Small intestine (tissue), 7 donors: ENCODE data around the gene ABI3BP. TPM values are rescaled to one million over a fixed set of nuclear protein-coding genes. Genes with fewer than 3 reads are reported as not detected.
"Not testable (repeated sequence)": the region's sequence is repeated elsewhere in the genome, so short reads cannot be mapped to it uniquely, and the experiment has no call there.

Source experiments
- DNase-seq, 2 donors: peaks; one replicate each; pipeline versions ENCODE4 v3.0.0 to v3.0.0-alpha.2; 2013
- FAIRE-seq: peaks from 2 replicates; lab custom pipeline; 2012; peaks lifted over from hg19 to GRCh38; lab: Jason Lieb, UNC
- H3K27ac ChIP-seq, 3 donors: one replicate each; pipeline ENCODE4 v1.5.1; 2013; ENCODE audit warnings: low read length in 2 of 3, mild to moderate bottlenecking in 2 of 3, control low read depth in 1 of 3, inconsistent platforms in 1 of 3, low read depth in 1 of 3, moderate library complexity in 1 of 3
- H3K27me3 ChIP-seq, 3 donors: one replicate each; pipeline ENCODE4 v1.6.1; 2013; ENCODE audit warnings: low read length in 3 of 3, inconsistent platforms in 1 of 3; ENCODE audit not compliant: control insufficient read depth in 3 of 3, insufficient read depth in 3 of 3
- H3K36me3 ChIP-seq, 3 donors: one replicate each; pipeline ENCODE4 v1.6.1; 2013; ENCODE audit warnings: low read length in 3 of 3, inconsistent platforms in 1 of 3, low read depth in 1 of 3, mild to moderate bottlenecking in 1 of 3, moderate library complexity in 1 of 3; ENCODE audit not compliant: control insufficient read depth in 3 of 3, insufficient read depth in 2 of 3
- H3K4me1 ChIP-seq, 3 donors: one replicate each; pipeline ENCODE4 v1.6.1; 2013; ENCODE audit warnings: low read length in 2 of 3, inconsistent platforms in 1 of 3, low read depth in 1 of 3, mild to moderate bottlenecking in 1 of 3, moderate library complexity in 1 of 3; ENCODE audit not compliant: control insufficient read depth in 3 of 3, insufficient read depth in 2 of 3
- H3K4me3 ChIP-seq, 3 donors: one replicate each; pipeline ENCODE4 v1.5.1; 2013; ENCODE audit warnings: low read length in 3 of 3, control low read depth in 1 of 3, inconsistent platforms in 1 of 3, low read depth in 1 of 3, mild to moderate bottlenecking in 1 of 3, moderate library complexity in 1 of 3
- H3K9me3 ChIP-seq, 2 donors: one replicate each; pipeline ENCODE4 v1.6.1; 2013; ENCODE audit warnings: low read depth in 1 of 2, low read length in 1 of 2; ENCODE audit not compliant: control insufficient read depth in 2 of 2, insufficient read depth in 1 of 2
- WGBS, 3 donors: extraction: QIAGEN DNeasy Blood & Tissue Kit; methylation state at CpG; one replicate each; pipeline ENCODE4 v1.1.7; 2013; 5-methylcytosine and 5-hydroxymethylcytosine counted together
- polyA plus RNA-seq, 4 donors: library from polyadenylated mRNA; stranded (reverse) in 3 of 4; unstranded in 1 of 4; fragments of 200-250 nt in 3 of 4; fragments of 120-200 nt in 1 of 4; gene quantifications; one replicate each; pipeline versions ENCODE4 v1.2.1 to v1.2.3, GENCODE V29; 2013
- donor health status: healthy with polysubstance abuse.
- donor health status: control.
- donor health status: control.
- donor health status: Bipolar disorder and iron deficiency.
- donor health status: healthy.

The ABI3BP gene
- polyA plus RNA-seq, 4 donors, result 0.54 to 122 (median 14.4) TPM; not detected in 1

- Histone ChIP-seq H3K4me3 (no peak overlapping the region), H3K4me1 (no peaks in the 10 kb centered on the region), H3K27me3 (no peaks in the 10 kb centered on the region), H3K9me3 (no peaks in the 10 kb centered on the region), H3K27ac (no peak overlapping the region), H3K36me3 (no peaks in the 10 kb centered on the region)
- FAIRE-seq (no peak), DNase-seq (no peak)
- WGBS, 3 donors, result 81 to 93% (median 89%) methylated on average over 5 of the region's 5 CpGs
Observed at GRCh38 chr3:101027286-101027685, 34.1 kb upstream of the ABI3BP start.

DNA sequence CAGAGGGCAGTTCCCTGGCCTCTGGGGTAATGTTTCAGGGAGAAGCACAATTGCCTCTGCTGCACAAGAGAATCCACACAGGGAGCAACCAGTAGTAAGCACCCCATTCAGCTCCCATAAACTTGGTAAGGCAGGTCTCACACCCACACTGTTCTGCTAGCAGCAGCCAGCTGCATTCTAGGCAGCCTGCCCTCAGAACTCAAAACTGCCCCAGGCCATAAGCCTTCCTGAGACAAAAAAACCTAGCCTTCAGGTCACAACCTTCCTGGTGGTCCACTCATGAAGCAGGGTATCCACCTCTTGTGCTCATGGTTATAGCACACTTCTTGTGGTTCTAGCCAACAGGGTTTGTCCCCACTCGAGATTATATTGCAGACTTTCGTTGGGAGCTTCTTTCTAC lies 33.7 kb upstream of the ABI3BP start:
- H3K36me3 ChIP-seq, result no peaks in the 10 kb centered on the region
- H3K27me3 ChIP-seq, result no peaks in the 10 kb centered on the region
- H3K27ac ChIP-seq, result no peak overlapping the region
- no peaks in the 10 kb centered on the region for H3K4me1 ChIP-seq
- H3K4me3 ChIP-seq, result no peak overlapping the region
- no peaks in the 10 kb centered on the region for H3K9me3 ChIP-seq
- DNase-seq, result no peak
- no peak for FAIRE-seq
- 58 to 76% (median 76%) methylated on average over 2 of the region's 2 CpGs for WGBS, 3 donors

DNA sequence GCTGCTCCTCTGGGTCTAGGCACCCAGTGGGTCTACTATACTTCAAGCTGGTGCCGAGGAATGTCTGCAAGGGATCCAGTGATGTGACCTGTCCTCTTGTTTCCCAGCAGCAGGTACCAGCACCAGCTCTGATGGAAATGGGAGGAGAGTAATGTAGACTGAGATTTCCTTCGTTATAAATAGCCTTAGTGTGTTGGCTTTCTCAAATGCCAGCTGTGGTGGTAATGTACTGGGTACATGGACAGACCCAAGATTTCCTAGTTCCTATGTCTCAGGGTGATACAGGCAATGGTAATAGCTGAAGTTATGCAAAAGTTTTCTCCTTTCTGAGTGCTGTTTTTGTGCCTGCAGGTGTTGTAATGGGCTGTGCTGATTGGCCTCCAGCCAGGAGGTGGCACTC lies 33.0 kb upstream of the ABI3BP start:
- no peak for FAIRE-seq

DNA sequence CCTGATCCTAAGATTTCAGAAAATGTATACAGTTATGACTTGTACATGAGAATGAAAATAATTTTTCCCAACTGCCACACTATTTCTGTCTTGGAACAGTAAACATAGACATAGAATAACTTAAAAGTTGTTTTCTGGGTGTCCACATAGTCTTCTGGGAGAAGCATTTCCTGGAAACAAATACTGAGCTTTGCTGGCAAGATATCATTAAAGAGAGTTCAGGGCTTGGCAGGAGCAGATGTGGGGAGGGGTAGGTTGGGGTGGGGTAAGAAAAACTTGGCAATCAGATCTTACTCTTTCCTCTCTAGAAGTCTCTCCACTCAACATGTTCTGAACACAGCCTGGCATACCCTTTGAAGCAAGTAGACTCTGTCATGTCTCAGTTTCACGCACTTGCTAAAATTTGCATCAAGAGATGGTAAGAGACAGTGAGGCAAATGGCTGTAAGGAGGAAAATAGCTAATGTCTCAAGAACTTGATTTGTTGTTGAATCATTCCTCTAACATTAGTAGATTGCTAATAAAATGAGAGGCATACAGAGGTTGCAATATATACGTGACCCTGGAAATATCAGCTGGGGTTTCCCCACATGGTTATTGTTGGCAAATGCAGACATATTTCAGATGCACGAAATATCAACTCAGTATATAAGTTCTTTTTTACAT lies 27.3 kb upstream of the ABI3BP start:
- Histone ChIP-seq H3K27ac (no peak overlapping the region), H3K4me3 (no peak overlapping the region), H3K4me1 (no peaks in the 10 kb centered on the region), H3K9me3 (no peaks in the 10 kb centered on the region), H3K36me3 (no peaks in the 10 kb centered on the region), H3K27me3 (no peaks in the 10 kb centered on the region)
- FAIRE-seq, result no peak
- no peak for DNase-seq
- WGBS, 3 donors, result 65 to 72% (median 69%) methylated on average over 3 of the region's 3 CpGs

More for the DNA sequence above, 33.0 kb upstream of the ABI3BP start:
- Histone ChIP-seq H3K36me3 (no peaks in the 10 kb centered on the region), H3K9me3 (no peaks in the 10 kb centered on the region), H3K27me3 (no peaks in the 10 kb centered on the region), H3K27ac (no peak overlapping the region), H3K4me3 (no peak overlapping the region), H3K4me1 (no peaks in the 10 kb centered on the region)
- WGBS, 3 donors, result 63 to 69% (median 69%) methylated on average over 2 of the region's 2 CpGs
- no peak for DNase-seq

DNA sequence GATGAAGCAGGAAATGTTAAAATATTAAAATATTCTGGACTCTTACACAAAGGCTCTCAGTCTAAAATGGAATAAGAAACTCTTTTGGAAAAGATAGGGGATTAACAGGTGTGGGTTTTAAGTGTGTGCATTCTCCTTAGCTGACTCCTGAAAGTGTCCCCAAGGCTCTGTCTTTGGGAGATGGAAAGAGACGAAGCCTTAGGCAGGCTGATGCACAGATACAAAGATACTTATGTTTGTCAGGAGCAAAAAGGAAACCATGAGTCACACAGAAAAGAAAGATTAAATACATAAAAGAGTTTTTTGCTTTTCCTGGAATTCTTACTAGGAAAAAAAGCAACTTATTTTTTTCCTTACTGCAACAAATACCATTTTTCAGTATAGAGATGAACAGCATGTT lies 23.8 kb upstream of the ABI3BP start:
- H3K9me3 ChIP-seq, result peaks cover 0 to 4% of the 10 kb centered on the region in 2 donors
- no peak for FAIRE-seq
- H3K27me3 ChIP-seq, result no peaks in the 10 kb centered on the region
- no peaks in the 10 kb centered on the region for H3K36me3 ChIP-seq
- no peak overlapping the region for H3K4me3 ChIP-seq
- no peak overlapping the region for H3K27ac ChIP-seq
- H3K4me1 ChIP-seq, result no peaks in the 10 kb centered on the region
- no peak for DNase-seq
- WGBS, 3 donors, result 56 to 67% (median 63%) methylated on average over 1 of the region's 1 CpG

GRCh38 chr3:101012312-101012711 lies 19.1 kb upstream of the ABI3BP start:
- FAIRE-seq, H3K36me3 ChIP-seq, H3K4me3 ChIP-seq, DNase-seq, H3K9me3 ChIP-seq, H3K27ac ChIP-seq, H3K27me3 ChIP-seq, H3K4me1 ChIP-seq: not testable (repeated sequence)
- WGBS, 3 donors, result 85 to 89% (median 88%) methylated on average over 8 to 9 of the region's 9 CpGs

- no peak overlapping the region for H3K27ac ChIP-seq
- H3K4me1 ChIP-seq, result no peaks in the 10 kb centered on the region
- FAIRE-seq (no peak), DNase-seq (no peak)
- no peak overlapping the region for H3K4me3 ChIP-seq
- H3K36me3 ChIP-seq, result no peaks in the 10 kb centered on the region
- H3K27me3 ChIP-seq, result no peaks in the 10 kb centered on the region
- H3K9me3 ChIP-seq, result peaks cover 0 to 9% of the 10 kb centered on the region in 2 donors
Observed at GRCh38 chr3:101011136-101011535, 17.9 kb upstream of the ABI3BP start.

- WGBS, 3 donors, result 64 to 89% (median 75%) methylated on average over 1 of the region's 1 CpG
- Histone ChIP-seq H3K4me1 (no peaks in the 10 kb centered on the region), H3K27me3 (no peaks in the 10 kb centered on the region), H3K27ac (no peak overlapping the region), H3K4me3 (no peak overlapping the region), H3K36me3 (no peaks in the 10 kb centered on the region), H3K9me3 (peaks cover 0 to 9% of the 10 kb centered on the region in 2 donors)
- DNase-seq (no peak), FAIRE-seq (no peak)
Observed at GRCh38 chr3:101010296-101010695, 17.1 kb upstream of the ABI3BP start.

DNA sequence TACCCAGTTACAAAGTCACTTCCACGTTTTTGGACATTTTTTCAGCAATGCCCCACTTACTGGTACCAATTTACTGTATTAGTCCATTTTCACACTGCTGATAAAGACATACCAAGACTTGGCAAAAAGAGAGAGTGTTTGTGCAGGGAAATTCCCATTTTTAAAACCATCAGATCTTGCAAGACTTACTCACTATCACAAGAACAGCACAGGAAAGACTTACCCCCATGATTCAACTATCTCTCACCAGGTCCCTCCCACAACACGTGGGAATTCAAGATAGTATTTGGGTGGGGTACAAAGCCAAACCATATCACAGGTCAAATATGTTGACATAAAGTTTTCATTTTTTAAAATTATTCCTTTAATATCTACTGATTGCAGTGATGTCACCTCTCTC lies 16.2 kb upstream of the ABI3BP start:
- 25 to 42% (median 26%) methylated on average over 2 of the region's 2 CpGs for WGBS, 3 donors
- Histone ChIP-seq H3K4me1 (no peaks in the 10 kb centered on the region), H3K27me3 (no peaks in the 10 kb centered on the region), H3K36me3 (no peaks in the 10 kb centered on the region), H3K4me3 (no peak overlapping the region), H3K27ac (no peak overlapping the region), H3K9me3 (peaks cover 0 to 9% of the 10 kb centered on the region in 2 donors)
- DNase-seq (no peak), FAIRE-seq (no peak)
